ENCODE results near the gene ZFR2.
"Not testable (repeated sequence)": the region's sequence is repeated elsewhere in the genome, so short reads cannot be mapped to it uniquely, and the experiment has no call there.

ZFR2 gene

DNA sequence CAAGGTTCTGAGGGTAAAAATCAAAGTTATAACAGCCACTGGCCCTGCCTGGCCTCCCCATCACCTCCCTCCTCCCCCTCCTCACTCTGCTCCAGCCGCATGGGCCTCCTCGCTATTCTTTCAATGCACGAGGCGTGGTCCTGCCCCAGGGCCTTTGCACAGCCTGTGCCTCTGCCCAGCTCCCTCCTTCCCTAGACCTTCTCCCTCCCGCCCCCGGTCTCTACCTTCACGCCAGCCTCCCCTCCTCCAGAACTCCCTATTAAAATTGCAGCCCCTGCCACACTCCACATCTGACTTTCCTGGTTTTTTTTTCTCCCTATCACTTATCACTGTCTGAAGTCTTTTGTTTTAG lies 100.1 kb downstream of the ZFR2 start:
- DNase-seq = no peak

DNA sequence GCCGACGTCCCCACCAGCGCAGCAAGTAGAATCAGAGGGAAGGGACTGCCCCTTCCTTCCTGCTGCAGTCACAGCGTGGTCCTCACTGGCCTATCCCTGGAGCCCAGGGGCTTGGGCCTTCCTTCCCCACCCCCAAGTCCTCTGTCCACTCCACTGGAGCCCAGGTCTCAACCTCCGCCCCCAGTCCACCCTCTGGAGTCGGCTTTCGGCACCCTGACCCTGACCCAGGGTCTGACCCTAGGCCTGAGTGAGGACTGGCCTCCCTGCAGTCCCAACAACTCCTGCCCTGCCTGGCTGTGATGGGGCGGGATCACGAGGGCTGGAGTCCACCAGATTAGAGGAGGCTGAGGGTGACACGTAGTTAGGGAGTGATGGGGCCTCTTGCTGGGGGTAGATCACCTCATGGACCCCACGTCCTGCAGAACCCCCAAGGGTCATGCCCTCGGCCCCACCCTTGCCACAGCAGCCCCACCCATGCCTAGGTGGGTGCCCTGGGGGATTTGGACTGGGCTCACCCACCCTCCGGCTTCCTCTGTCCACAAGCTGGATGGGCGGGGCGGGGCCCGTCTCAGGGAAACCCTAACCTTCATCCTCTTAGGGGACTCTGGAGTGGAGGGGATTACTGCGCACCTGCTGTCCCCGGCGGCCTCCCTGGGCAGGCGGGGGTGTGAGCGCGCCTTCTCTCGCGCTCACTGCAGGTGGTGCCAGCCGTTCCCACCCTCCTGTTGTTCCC lies 100.7 kb downstream of the ZFR2 start:
- no peak for DNase-seq

DNA sequence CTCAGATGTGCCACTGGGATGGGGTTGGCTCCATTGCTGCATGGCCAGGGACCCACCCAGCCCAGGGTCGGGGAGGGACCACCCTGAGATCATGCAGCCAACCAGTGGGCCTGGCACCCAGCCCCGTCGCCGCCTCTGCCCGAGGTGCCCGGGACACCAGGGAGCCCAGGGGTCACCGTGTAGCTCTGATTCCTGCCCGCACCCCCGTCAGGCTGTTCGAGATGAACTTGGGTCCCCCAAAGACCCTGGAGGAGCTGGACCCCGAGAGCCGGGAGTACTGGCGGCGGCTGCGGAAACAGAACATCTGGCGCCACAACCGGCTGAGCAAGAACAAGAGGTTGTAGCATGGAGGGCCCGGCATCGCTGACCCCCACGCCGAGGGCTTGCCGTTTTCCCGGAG lies 101.8 kb downstream of the ZFR2 start:
- no peak for DNase-seq

DNA sequence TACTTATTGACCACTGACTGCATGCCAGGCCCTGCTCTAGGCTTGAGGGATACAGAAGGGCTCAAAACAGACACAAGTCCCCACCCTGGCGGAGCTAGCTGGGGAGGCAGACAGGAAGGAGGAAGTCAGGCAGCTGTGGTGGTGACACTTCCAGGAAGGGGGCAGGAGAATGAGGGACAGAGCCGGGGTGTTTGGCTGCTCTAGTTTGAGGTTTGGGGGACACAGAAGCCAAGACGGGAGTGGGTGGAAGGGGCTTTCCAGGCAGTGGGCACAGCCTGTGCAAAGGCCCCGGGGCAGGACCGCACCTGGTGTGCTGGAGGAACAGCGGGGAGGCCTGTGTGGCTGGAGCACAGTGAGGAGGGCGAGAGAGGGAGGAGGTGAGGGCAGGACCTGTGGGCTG lies 102.3 kb downstream of the ZFR2 start:
- no peak for DNase-seq

DNA sequence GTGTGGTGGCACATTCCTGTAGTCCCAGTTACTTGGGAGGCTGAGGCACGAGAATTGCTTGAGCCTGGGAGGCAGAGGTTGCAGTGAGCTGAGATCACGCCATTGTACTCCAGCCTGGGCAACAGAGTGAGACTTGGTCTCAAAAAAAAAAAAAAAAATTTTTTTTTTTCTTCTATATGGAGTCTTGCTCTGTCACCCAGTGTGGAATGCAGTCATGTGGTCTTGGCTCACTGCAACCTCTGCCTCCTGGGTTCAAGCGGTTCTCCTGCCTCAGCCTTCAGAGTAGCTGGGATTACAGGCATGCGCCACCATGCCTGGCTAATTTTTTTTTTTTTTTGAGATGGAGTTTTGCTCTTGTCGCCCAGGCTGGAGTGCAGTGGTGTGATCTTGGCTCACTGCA lies 103.1 kb downstream of the ZFR2 start:
- DNase-seq = not testable (repeated sequence)

DNA sequence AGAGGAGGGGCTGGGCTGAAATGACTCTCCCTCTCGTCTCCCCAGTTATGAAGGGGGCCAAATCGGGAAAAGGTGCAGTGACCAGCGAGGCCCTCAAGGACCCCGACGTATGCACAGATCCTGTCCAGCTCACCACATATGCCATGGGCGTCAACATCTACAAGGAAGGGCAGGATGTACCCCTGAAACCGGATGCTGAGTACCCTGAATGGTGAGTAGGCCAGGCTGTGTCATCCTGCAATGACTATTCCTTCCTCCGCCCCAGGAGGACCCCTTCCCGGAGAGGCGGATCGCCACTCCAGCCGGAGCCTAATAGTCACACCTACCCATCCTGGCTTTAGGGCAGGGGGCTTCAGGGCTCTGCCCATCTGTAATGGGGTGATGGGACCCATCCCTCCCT lies 103.7 kb downstream of the ZFR2 start:
- no peak for DNase-seq

DNA sequence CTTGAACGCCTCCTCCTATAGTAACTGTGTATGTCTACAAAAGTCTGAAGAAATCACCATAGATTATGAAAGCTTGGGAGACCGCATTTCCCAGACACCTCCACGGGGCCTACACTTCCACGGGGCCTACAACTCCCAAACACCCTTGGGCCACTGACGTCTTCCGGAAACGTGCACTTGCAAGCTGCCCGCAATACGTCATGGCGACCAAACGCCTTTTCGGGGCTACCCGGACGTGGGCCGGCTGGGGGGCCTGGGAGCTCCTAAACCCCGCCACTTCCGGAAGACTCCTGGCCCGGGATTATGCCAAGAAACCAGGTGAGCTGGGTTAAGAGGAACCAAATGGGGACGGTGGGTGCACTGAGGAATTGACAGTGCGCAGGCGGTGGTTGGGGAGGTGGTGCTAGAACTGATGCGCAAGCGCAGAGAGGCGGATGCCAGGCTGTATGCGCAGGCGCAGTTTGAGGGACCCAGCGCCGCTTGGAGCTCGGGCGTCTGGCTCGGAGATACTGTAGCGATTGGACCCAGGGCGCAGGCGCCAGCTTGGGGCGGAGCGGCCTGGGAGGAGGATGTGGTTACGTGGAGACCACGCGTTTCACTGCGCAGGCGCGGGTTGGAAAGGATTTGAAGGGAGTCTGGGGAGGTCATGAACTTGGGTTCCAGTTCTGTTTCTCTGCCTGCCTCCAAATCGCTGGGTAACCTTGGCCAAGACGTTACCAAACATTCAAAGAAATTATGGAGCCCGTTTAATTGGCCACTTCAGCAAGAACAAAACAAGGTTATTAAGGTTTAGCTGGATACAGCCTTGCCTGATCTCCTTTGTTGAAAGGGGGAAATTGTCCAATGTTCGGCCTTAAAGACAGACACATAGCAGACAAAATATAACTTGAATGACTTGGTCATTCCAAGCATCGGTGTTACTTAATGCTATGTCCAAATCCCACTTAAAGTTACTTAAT lies 106.1 kb downstream of the ZFR2 start, which contains the start of gene MRPL54:
MRPL54 (plus strand) TSS at position 182 of the 959 bp plus-strand sequence; CDS start at position 201, 19 bp downstream.
- DNase-seq = peak; percentile 99

DNA sequence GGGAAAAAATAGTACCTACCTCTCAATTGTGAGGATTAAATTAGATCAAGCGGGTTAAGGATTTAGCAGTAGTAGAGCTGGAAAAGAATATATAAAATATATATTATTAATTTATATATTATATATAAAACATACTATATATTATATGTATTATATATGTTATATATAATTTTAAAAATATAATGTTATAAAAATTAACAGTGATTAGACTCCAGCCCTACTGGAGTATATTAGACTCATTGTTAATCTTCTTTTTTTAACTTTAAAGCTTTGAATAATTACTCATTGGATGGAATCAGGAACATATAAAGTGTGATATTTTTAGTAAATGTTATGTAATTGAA lies 106.7 kb downstream of the ZFR2 start:
- no peak for DNase-seq

DNA sequence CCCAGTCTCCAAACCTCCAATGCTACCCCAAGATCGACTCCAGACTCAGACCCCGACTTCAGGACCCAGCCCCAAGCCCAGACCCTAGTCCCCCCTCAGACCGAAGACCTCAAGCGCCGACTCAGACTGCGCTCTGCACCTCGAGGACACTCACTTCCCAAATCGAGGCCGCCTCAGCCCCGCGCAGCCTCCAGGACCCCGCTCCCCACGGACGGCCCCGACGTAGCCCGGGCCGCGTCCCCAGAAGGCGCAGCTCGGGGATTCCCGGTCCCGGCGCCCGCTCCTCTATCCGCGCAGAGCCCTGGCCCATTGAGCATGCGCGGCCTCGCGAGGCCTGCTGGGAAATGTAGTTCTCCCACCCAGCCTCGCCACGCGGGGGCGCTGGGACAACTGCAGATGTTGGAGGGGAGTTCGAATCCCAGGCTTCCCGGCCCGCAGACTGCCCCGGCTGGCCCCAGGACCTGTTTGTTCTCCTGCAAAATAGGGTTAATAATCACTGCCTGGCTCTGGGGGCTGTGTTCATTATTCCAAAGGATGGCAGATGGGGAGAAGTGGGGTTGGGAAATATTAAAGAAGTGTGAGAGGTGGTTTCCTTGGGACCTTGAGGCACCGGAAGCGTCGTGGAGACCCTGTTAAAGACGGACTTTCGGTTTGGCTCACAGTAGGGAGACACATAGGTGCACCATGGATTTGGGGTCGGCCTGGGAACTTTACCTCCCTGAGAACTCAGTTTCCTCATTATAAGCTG lies 107.3 kb downstream of the ZFR2 start, which contains the start of gene APBA3:
APBA3 (minus strand) TSS at position 311 of the 748 bp plus-strand sequence. CDS start 1,428 bp downstream, outside the sequence.
- peak; percentile 93 for DNase-seq

DNA sequence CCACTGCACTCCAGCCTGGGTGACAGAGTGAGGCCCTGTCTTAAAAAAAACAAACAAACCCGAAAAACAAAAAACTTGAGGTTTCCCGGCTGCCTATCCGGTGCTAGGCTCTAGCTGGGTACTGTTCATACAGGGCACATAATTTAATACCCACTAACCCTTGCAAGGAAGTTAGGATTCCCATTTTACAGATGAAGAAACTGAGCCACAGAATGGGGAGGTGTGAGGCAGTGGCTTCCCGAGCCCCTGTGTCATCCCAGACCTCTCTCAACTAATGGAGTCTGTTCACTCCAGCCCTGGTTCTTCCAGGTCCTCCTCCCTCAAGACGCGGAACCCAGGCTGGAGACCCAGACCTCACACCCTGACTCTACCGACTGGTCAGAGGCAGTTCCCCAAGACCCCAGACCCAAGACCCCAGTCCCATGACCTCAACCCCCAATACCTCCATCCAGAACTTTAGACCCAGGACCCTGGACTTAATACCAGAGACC lies 107.9 kb downstream of the ZFR2 start:
- no peak for DNase-seq

DNA sequence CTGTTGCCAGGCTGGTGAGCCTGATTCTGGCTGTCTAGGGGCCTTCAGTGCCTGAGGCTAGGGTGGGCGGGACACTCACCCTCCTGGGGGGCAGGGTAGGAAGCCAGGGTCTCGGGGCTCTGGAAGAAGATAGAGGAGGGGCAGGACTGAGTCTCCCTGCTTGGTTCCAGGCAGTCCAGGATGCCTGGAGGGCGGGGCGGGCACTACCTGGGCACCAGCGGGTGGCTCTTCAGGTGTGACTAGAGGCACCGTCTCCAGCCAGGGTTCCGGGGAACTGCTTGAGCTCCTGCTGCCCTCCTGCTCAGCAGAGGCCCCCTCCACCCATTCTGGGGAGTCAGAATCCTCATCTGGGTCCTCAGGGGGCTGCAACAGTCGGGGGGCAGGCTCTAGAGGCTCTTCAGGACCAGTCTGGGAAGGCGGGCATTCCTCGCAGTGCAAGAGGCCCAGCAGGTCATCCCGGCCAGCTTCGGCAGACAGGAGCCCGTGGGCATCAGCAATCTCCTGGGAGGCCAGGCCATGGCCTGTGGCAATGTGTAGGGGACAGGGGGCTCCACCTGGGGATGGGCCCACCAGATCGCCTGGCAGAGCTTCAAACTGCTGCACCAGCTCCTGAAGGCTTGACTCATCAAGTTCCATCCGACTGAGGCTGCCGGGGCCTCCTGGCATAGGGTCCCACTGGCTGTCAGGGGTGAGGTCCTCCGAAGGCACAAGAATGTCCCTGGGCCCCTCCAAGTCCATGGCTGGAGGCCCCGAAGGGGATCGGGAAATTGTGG lies 109.2 kb downstream of the ZFR2 start:
- no peak for DNase-seq

DNA sequence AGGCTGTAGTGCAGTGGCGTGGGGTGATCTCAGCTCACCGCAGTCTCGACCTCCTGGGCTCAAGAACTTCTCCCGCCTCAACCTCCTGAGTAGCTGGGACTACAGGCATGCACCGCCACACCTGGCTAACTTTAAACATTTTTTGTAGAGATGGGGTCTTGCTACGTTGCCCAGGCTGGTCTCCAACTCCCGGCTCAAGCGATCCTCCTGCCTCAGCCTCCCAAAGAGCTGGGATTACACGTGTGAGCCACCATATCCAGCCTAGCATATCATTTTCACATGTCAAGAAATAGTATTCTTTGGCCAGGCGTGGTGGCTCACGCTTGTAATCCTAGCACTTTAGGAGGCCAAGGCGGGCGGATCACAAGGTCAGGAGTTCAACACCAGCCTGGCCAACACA lies 110.5 kb downstream of the ZFR2 start:
- not testable (repeated sequence) for DNase-seq

DNA sequence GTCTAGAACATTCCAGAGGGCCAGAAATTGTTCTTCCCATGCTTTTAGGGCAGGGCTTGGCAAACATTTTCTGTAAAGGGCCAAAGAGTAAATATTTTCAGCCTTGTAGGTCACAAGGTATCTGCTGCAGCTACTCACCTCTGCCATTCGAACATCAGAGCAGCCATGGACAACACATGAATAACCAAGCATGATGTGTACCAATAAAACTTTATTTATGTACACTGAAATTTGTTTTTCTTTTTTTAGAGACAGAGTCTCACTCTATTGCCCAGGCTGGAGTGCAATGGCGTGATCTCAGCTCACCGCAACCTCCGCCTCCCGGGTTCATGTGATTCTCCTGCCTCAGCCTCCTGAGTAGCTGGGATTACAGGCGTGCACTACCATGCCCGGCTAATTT lies 111.1 kb downstream of the ZFR2 start:
- DNase-seq = not testable (repeated sequence)
